ENCODE data around the gene PSMB2.
A peak's percentile ranks its signal among the peaks of the same experiment; 100 is the strongest.

Gene PSMB2

DNA sequence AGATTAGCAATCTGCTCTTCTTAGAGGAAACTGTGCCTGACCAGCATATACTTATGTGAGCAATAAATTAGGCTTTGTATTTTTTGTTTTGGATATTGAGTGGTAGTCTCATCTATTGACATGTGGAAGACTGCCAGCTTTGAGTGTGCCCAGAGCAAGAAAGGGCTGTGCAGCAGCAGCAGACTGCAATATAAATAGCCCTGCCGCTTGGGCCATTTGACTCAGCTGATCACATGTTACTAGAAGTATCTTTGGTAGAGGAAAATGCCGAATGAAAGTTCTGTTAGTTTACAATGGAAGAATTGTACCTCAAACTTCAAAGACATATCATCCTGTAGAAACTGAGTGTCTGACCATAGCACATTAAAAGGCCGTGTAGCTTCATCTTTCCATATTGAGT, 9.1 kb upstream of the PSMB2 start:
- DNase-seq (ENCODE audit: low read depth, low spot score): no peak
- H3K4me3 ChIP-seq (ENCODE audit: low read length): no peak overlapping the region

DNA sequence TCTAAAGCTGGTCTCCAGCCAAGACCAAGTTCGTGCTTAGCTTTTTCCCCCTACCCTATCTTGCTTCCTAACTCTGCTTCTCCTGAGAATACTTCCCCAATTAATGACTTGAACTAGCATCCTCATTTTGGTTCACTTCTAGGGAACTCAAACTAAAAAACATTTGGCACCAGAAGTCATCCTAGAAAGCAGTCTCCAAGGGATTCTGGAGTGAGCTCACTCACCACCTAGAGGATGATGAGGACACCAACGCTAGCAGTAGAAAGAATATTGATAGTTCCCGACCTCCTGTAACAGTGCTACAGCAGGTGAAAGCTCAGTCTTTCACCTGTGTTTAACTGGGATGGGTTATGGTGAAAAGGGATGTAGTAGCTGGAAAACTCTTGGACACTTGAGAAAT, 4.7 kb upstream of the PSMB2 start:
- no peak overlapping the region for H3K4me3 ChIP-seq (ENCODE audit: low read length)
- no peak for DNase-seq (ENCODE audit: low read depth, low spot score)

GRCh38 chr1:35644204-35644603, 2.9 kb upstream of the PSMB2 start:
- DNase-seq (ENCODE audit: low read depth, low spot score): no peak
- H3K4me3 ChIP-seq (ENCODE audit: low read length): no peak overlapping the region

GRCh38 chr1:35642471-35642955, 1.2 kb upstream of the PSMB2 start:
- H3K4me3 ChIP-seq (ENCODE audit: low read length): peak overlapping the region; percentile 92
- no peak for DNase-seq (ENCODE audit: low read depth, low spot score)

DNA sequence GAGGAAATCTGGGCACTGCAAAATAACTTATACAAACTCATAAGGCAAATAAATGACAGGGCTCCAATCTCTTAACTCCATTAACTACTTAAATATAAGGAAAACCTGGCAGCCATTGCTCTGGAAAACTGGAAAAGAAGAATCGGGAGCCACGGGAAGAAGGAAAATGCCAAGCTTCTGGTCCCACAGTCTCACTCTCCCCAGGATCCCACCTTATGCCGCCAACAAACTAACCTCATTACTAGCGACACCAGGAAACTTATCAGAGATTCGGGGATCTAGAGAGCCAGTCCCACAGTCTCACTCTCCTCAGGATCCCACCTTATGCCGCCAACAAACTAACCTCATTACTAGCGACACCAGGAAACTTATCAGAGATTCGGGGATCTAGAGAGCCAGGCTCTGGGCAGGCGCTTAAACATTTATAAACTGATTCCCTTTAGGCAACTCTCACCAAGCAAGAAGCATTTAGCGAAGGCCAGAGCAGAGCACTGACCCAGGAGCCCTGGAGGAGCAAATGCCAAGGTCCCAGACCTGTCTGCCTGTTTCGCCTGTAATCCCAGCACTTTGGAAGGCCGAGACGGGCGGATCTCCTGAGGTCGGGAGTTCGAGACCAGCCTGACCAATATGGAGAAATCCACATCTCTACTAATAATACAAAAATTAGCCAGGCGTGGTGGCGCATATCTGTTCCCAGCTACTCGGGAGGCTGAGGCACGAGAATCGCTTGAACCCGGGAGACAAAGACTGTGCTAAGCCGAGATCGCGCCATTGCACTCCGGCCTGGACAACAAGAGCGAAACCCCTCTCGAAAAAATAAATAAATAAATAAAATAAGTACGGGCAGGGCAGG, 720 bp downstream of the PSMB2 start:
- peak overlapping the region; percentile 92 for H3K4me3 ChIP-seq (ENCODE audit: low read length)
- no peak for DNase-seq (ENCODE audit: low read depth, low spot score)

DNA sequence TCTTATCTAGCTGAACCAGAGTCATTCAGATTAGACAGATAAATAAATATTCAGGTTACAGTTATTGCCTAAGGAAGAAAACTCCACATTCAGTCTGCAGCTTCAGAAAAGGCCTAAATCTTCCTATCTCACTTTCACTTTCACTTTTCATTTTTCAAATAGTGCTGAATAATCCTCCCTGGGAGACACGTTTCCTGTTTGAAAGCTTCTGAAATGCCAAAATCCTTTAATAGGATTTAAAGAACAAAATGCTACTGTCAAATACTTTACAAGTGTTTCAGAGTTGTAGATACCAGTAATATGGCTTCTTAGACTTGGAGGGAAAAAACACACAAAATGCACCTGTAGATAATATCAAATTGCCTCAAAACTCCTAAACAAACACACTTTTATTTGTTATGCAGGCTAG, 3.9 kb downstream of the PSMB2 start:
- peak; percentile 63 for DNase-seq (ENCODE audit: low read depth, low spot score)
- H3K4me3 ChIP-seq (ENCODE audit: low read length): peak overlapping the region; percentile 46

GRCh38 chr1:35633547-35633946, 7.8 kb downstream of the PSMB2 start:
- no peak for DNase-seq (ENCODE audit: low read depth, low spot score)
- H3K4me3 ChIP-seq (ENCODE audit: low read length): no peak overlapping the region

DNA sequence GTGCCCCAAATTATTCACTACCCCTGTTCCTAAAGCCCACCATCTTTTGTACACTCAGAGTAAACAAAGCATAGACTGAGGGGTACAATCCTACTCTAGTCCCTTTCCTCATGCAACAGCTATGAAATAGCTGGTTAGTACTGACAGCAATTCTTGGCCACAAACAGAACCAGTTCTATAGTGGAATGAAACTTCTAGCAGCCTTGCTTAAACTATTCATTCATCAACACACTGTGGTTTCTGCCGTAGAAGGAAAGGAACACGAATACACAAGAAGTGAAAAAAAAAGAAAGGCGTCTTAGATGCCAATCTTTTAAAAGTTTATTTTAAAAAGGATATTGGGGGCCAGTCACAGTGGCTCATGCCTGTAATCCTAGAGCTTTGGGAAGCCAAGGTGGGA, 9.9 kb downstream of the PSMB2 start:
- no peak overlapping the region for H3K4me3 ChIP-seq (ENCODE audit: low read length)
- DNase-seq (ENCODE audit: low read depth, low spot score): no peak

- no peak for DNase-seq (ENCODE audit: low read depth, low spot score)
- H3K4me3 ChIP-seq (ENCODE audit: low read length): no peak overlapping the region
Observed at GRCh38 chr1:35629051-35629450, 12.3 kb downstream of the PSMB2 start.

DNA sequence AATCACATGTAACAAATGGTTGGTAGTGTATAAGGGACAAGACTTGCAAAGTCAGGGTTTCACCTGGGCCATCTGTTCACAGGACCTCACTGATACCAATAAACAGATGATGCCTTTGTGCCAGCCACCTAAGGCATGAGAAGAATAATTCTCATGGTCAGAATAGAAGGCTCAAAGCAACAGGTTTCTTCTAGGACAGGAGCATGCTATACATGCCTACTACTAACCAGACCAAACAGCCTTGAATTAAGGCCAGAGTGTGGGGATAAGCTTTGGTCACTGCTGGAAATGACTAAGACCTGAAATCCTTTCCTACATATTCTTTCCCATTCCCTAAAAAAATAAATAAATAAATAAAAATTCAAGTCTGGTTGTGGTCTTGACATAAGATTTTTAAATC, 17.5 kb downstream of the PSMB2 start:
- DNase-seq (ENCODE audit: low read depth, low spot score): no peak
- no peak overlapping the region for H3K4me3 ChIP-seq (ENCODE audit: low read length)

DNA sequence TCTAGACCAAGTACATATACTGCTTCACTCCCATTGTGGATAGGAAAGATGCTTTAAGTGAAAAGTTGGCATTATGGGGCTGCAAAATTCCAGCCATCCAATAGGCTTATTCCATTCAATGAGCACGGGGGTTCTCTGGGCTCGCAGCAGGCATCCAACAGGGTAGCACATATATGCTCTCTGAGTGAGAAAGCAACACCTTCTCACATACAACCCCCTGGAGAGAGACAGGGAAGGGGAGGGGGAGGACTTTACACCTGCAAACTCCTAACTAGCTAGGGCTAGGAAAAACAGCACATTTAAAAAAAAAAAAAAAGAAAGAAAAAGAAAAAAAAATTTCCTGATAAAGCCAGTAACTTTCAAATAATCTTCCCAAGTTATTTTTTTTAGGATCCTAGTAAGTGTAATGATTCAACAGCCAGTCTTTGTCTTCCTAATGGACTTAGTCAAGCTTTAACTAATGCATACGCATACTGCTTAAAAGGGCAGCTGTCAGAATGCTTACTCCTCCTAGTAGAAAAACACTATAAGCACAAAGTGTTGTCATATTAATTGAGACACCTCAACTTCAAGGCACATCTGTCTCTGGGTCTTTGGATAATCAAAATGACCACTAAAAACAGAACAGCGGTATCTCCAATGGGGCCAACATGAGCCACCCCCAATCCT, 18.7 kb downstream of the PSMB2 start:
- H3K4me3 ChIP-seq (ENCODE audit: low read length): no peak overlapping the region
- DNase-seq (ENCODE audit: low read depth, low spot score): no peak

GRCh38 chr1:35619237-35620121, 21.8 kb downstream of the PSMB2 start:
- no peak overlapping the region for H3K4me3 ChIP-seq (ENCODE audit: low read length)
- no peak for DNase-seq (ENCODE audit: low read depth, low spot score)

DNA sequence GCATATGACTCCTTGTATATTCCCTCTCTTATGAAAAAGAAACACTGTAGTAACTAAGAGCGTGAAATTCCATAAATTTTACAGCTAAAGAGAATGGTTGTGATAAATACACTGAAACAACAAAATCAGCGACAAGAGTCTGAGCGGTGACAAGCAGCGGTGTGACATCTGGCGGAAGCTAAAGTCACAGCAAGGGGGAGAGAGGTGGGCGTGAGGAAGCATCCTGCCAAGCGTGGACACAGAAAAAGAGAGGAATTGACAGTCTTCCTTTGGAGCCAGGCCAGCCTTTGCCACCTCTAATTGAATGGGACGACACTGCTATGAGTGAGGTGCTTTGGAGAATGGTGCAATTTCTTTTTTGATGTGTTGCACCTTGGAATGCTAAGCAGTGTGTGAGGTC, 25.9 kb downstream of the PSMB2 start:
- DNase-seq (ENCODE audit: low read depth, low spot score): no peak

DNA sequence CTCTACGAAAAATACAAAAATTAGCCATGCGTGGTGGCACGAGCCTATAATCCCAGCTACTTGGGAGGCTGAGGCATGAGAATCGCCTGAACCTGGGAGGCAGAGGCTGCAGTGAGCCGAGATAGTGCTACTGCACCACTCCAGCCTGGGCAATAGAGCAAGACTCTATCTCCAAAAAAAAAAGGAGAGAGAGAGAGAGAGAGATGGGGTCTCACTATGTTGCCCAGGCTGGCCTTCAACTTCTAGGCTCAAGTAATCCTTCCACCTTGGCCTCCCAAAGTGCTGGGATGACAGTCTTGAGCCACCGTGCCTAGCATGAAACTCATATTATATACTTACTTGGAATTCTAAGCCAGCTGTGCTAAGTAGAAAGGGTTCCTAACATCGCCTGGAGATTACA, 29.7 kb downstream of the PSMB2 start:
- no peak overlapping the region for H3K4me3 ChIP-seq (ENCODE audit: low read length)
- DNase-seq (ENCODE audit: low read depth, low spot score): no peak

More for the DNA sequence above, 25.9 kb downstream of the PSMB2 start:
- no peak overlapping the region for H3K4me3 ChIP-seq (ENCODE audit: low read length)

DNA sequence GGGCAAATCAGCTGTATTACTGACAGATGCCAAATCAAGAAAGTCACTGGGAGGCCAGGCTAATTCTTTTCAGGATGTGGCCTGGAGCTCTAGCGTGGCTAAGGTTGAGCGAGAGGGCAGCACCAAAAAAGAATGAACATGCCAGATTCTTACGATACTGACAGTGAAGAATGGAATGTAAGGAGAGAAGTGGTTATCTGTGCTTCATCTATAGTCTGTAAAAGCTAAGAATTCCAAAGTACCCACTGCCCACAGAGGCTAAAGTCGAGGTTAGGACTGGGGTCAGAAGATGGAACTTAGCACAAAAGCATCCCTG, 35.5 kb downstream of the PSMB2 start:
- H3K4me3 ChIP-seq (ENCODE audit: low read length): no peak overlapping the region
- no peak for DNase-seq (ENCODE audit: low read depth, low spot score)

DNA sequence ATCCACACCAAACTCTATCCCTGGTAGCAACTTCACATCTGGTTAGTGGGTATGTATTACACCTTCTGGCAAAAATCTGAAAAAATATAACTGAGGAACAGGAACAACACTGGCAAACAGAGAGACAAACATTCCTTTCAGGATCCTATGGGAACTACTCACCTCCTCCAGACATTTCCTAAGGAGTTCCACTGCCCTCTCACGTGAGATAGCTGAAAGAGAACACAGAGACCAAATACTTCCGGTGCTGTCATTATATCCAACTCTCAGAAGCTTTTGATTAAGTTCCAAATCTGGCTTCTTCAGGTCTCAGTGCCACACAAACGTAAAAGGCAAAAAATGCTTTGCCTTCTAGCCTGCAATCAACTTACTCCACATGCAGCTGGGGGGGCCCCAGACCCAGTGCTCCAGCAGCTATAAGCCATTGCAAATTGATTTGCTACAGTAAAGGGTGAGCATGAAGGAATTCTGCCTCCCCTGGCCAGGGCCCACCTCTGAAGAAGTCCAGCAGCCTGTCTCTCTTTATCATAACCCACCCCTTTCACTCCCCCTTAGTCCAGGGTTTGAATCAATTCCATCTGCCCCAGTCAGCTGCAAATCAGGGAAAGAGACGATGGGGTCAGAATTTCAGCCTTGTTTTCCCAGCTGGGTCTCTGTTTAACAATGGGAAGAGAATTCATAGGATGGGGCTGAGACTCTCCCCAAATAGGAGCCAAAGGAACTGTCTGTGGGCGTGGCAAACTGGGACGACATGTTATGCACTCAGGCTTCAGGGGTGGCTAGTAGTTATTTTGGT, 36.1 kb downstream of the PSMB2 start:
- no peak for DNase-seq (ENCODE audit: low read depth, low spot score)
- no peak overlapping the region for H3K4me3 ChIP-seq (ENCODE audit: low read length)

DNA sequence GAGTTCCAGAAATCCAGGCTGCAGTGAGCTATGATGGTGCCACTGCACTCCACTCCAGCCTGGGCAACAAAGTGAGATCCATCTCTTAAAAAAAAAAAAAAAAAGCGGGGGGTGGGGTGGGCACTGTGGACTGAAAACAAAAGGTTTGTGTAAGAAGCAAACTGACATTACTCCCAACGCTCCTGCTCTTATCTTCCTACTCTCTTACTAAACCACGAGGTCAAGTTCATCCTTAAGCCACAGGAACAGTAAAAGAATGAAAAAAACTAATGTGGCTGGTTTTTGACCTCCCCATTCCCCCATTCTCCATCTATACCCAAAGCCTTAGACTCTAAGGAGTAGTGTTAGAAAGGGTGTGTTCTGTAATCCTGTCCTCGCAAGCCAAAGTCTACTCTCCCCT, 37.4 kb downstream of the PSMB2 start:
- H3K4me3 ChIP-seq (ENCODE audit: low read length): no peak overlapping the region
- DNase-seq (ENCODE audit: low read depth, low spot score): no peak

GRCh38 chr1:35603468-35603867, 37.9 kb downstream of the PSMB2 start:
- no peak overlapping the region for H3K4me3 ChIP-seq (ENCODE audit: low read length)

GRCh38 chr1:35600593-35600992, 40.7 kb downstream of the PSMB2 start:
- DNase-seq (ENCODE audit: low read depth, low spot score): no peak
- no peak overlapping the region for H3K4me3 ChIP-seq (ENCODE audit: low read length)

More at GRCh38 chr1:35603468-35603867, 37.9 kb downstream of the PSMB2 start:
- DNase-seq (ENCODE audit: low read depth, low spot score): no peak
